HCT116 (cell line): Measurements from ENCODE around the gene BNC2. TPM values are rescaled to one million over a fixed set of nuclear protein-coding genes. Genes with fewer than 3 reads are reported as not detected.

Source experiments
- ATAC-seq: fragments of 200-7000 bp; cut with Tn5 transposase; 2 replicates; pipeline ENCODE4 v1.9.1; 2020; ENCODE audit warnings: mild to moderate bottlenecking, moderate library complexity
- BruUV-seq: library from RNA; stranded (reverse); fragments of 400-500 nt; replicated peaks from 2 replicates; lab custom pipeline; 2021; lab: Mats Ljungman, UMichigan
- CTCF ChIA-PET: fragments of 300-600 bp; sonication (Branson Sonifier 250); formaldehyde crosslinking; loops from one replicate; lab custom pipeline; 2021; ENCODE audit warnings: antibody characterized with exemption; lab: Charles Lee
- POLR2A ChIA-PET: fragments of 300-600, 350-600 bp; sonication (Branson Sonifier 250); formaldehyde crosslinking; loops from one replicate; lab custom pipeline; 2021; ENCODE audit warnings: antibody characterized with exemption; lab: Charles Lee
- RAD21 ChIA-PET, 2 experiments: fragments of 300-600 bp; sonication (Branson Sonifier 250); formaldehyde crosslinking; loops; one replicate each; lab custom pipeline; 2023; ENCODE audit warnings: low total read pairs in 2 of 2; ENCODE audit not compliant: uncharacterized antibody in 2 of 2, unreplicated experiment in 2 of 2, low non-redundant PET in 1 of 2; lab: Charles Lee
- DNase-seq: peaks from one replicate; pipeline ENCODE4 v3.0.0-alpha.2; 2010; ENCODE audit warnings: low read depth, low spot score
- H2AFZ ChIP-seq: fragments of 200-600 bp; shearing (Covaris generic), sonication (generic); 2 replicates; pipeline ENCODE4 v1.6.1; 2017; ENCODE audit warnings: low read depth, mixed run types, mixed read lengths, antibody characterized with exemption, low read length; ENCODE audit not compliant: poor library complexity, severe bottlenecking
- H3K27ac ChIP-seq: 2 replicates; pipeline ENCODE4 v1.5.1; 2012; ENCODE audit warnings: low read depth, low read length
- H3K27me3 ChIP-seq: fragments of 200-600 bp; sonication (generic); 2 replicates; pipeline ENCODE4 v1.6.1; 2016; ENCODE audit warnings: mixed run types, low read length, mixed read lengths; ENCODE audit not compliant: insufficient read depth
- H3K36me3 ChIP-seq, 2 experiments: fragments of 200-500 bp in 1 of 2; fragments of 200-600 bp in 1 of 2; sonication (Bioruptor generic) in 1 of 2; sonication (generic) in 1 of 2; 2 replicates each; pipeline versions ENCODE4 v1.5.1 to v1.6.1; 2014 to 2016; ENCODE audit warnings: low read length in 2 of 2, inconsistent platforms in 1 of 2, mixed read lengths in 1 of 2, mixed run types in 1 of 2; ENCODE audit not compliant: insufficient read depth in 2 of 2, control insufficient read depth in 1 of 2
- H3K4me1 ChIP-seq, 2 experiments: fragments of 200-600 bp in 1 of 2; sonication (generic) in 1 of 2; 2 replicates each; pipeline versions ENCODE4 v1.5.1 to v1.6.1; 2012 to 2017; ENCODE audit warnings: low read length in 2 of 2, inconsistent platforms in 1 of 2, mild to moderate bottlenecking in 1 of 2, mixed read lengths in 1 of 2, mixed run types in 1 of 2, moderate library complexity in 1 of 2; ENCODE audit not compliant: insufficient read depth in 2 of 2, control insufficient read depth in 1 of 2
- H3K4me2 ChIP-seq: fragments of 200-600 bp; sonication (generic); 2 replicates; pipeline ENCODE4 v1.6.1; 2017; ENCODE audit warnings: mixed run types, low read length, mixed read lengths
- H3K4me3 ChIP-seq, 2 experiments: fragments of 200-600 bp in 1 of 2; sonication (generic) in 1 of 2; replicated peaks in 1 of 2; 2 replicates each; pipeline ENCODE4 v1.5.1; 2011 to 2016; ENCODE audit warnings: low read length in 2 of 2, control low read depth in 1 of 2, low read depth in 1 of 2, mild to moderate bottlenecking in 1 of 2, mixed read lengths in 1 of 2, mixed run types in 1 of 2
- H3K79me2 ChIP-seq: fragments of 200-600 bp; sonication (generic); 2 replicates; pipeline ENCODE4 v1.6.1; 2017; ENCODE audit warnings: mild to moderate bottlenecking, mixed run types, low read length, moderate library complexity, mixed read lengths; ENCODE audit not compliant: insufficient read depth
- H3K9ac ChIP-seq: fragments of 200-600 bp; sonication (generic); 2 replicates; pipeline ENCODE4 v1.6.1; 2016; ENCODE audit warnings: low read length, mixed read lengths
- H3K9me2 ChIP-seq: fragments of 200-600 bp; sonication (generic), shearing (Covaris generic); 2 replicates; pipeline ENCODE4 v1.6.1; 2017; ENCODE audit warnings: mixed run types, mild to moderate bottlenecking, moderate library complexity; ENCODE audit not compliant: insufficient read depth
- H3K9me3 ChIP-seq, 2 experiments: fragments of 200-500 bp in 1 of 2; fragments of 200-600 bp in 1 of 2; sonication (Bioruptor generic) in 1 of 2; sonication (generic) in 1 of 2; 2 replicates each; pipeline ENCODE4 v1.6.1; 2014 to 2017; ENCODE audit warnings: low read length in 2 of 2, mixed read lengths in 2 of 2, inconsistent platforms in 1 of 2, low read depth in 1 of 2, mild to moderate bottlenecking in 1 of 2, mixed run types in 1 of 2, moderate library complexity in 1 of 2; ENCODE audit not compliant: control insufficient read depth in 1 of 2, insufficient read depth in 1 of 2
- H4K20me1 ChIP-seq: fragments of 200-600 bp; sonication (generic), shearing (Covaris generic); 2 replicates; pipeline ENCODE4 v1.6.1; 2017; ENCODE audit warnings: mixed run types, mild to moderate bottlenecking, moderate library complexity; ENCODE audit not compliant: insufficient read depth
- ATF3 ChIP-seq: IDR thresholded peaks from 2 replicates; pipeline ENCODE4 v1.6.1; 2012
- CEBPB ChIP-seq: IDR thresholded peaks from 2 replicates; pipeline ENCODE4 v1.6.1; 2012; ENCODE audit warnings: low read depth
- CTCF ChIP-seq, 3 experiments: fragments of 200-600 bp in 1 of 3; sonication (generic) in 1 of 3; IDR thresholded peaks in 2 of 3; conservative IDR thresholded peaks in 1 of 3; 2 replicates each; pipeline ENCODE4 v1.5.1; 2012 to 2017; ENCODE audit warnings: low read depth in 2 of 3, low read length in 2 of 3, antibody characterized with exemption in 1 of 3, borderline replicate concordance in 1 of 3, control low read depth in 1 of 3, mild to moderate bottlenecking in 1 of 3, mixed read lengths in 1 of 3, mixed run types in 1 of 3, moderate library complexity in 1 of 3; ENCODE audit not compliant: insufficient read depth in 1 of 3
- EGR1 ChIP-seq: IDR thresholded peaks from 2 replicates; pipeline ENCODE4 v1.6.1; 2012; ENCODE audit warnings: low read depth
- ELF1 ChIP-seq: IDR thresholded peaks from 2 replicates; pipeline ENCODE4 v1.6.1; 2012; ENCODE audit warnings: low read depth, borderline replicate concordance
- EZH2 ChIP-seq: fragments of 200-600 bp; sonication (generic); IDR thresholded peaks from 2 replicates; pipeline ENCODE4 v1.6.1; 2017; ENCODE audit warnings: antibody characterized with exemption, mixed run types
- MAX ChIP-seq: IDR thresholded peaks from 2 replicates; pipeline ENCODE4 v1.6.1; 2012
- POLR2A ChIP-seq: IDR thresholded peaks from 2 replicates; pipeline ENCODE4 v1.7.0; 2011; ENCODE audit warnings: borderline replicate concordance; ENCODE audit not compliant: insufficient read depth, insufficient read length; ENCODE audit errors: extremely low read depth
- POLR2AphosphoS5 ChIP-seq: IDR thresholded peaks from 2 replicates; pipeline ENCODE4 v1.6.1; 2011; ENCODE audit warnings: mild to moderate bottlenecking, low read depth, low read length, moderate library complexity
- RAD21 ChIP-seq: IDR thresholded peaks from 2 replicates; pipeline ENCODE4 v1.6.1; 2012; ENCODE audit warnings: low read depth, mild to moderate bottlenecking
- REST ChIP-seq: IDR thresholded peaks from 2 replicates; pipeline ENCODE4 v1.6.1; 2012; ENCODE audit warnings: low read depth
- SP1 ChIP-seq: IDR thresholded peaks from 2 replicates; pipeline ENCODE4 v1.6.1; 2012; ENCODE audit warnings: low read depth
- TCF7L2 ChIP-seq: IDR thresholded peaks from 2 replicates; pipeline ENCODE4 v1.7.0; 2011; ENCODE audit warnings: borderline replicate concordance, inconsistent platforms; ENCODE audit not compliant: insufficient read depth, insufficient read length; ENCODE audit errors: extremely low read depth
- YY1 ChIP-seq: IDR thresholded peaks from 2 replicates; pipeline ENCODE4 v1.6.1; 2011; ENCODE audit warnings: low read length, low read depth, moderate library complexity, mild to moderate bottlenecking; ENCODE audit not compliant: insufficient replicate concordance; ENCODE audit errors: extremely low read depth
- ZFX ChIP-seq: fragments of 450-650 bp; IDR thresholded peaks from 2 replicates; pipeline ENCODE4 v1.6.1; 2017
- intact Hi-C: fragments of 100-400 bp; cut with micrococcal nuclease; formaldehyde crosslinking; loops from 2 replicates; pipeline ENCODE4 v1.10.0; 2022
- total RNA-seq: library from RNA; stranded (reverse); gene quantifications from one replicate; pipeline ENCODE4 v1.2.1, GENCODE V29; 2021; ENCODE audit not compliant: unreplicated experiment

BNC2 gene
- total RNA-seq, 1 experiment from 2014 or later = 0.37 TPM

GRCh38 chr9:16801871-16802466, 68.5 kb downstream of the BNC2 start:
- H2AFZ ChIP-seq = no peak overlapping the region
- H3K36me3 ChIP-seq = no peaks in the 10 kb centered on the region
- ChIA-PET CTCF (no interaction called here), RAD21 (no interaction called here), POLR2A (no interaction called here)
- no TSS peak for BruUV-seq
- no peaks in the 10 kb centered on the region; a peak in 1 of 4 replicates for H3K9me3 ChIP-seq
- H3K4me2 ChIP-seq = no peak overlapping the region
- TF ChIP-seq EGR1 (no peak), MAX (no peak), ELF1 (no peak), CTCF (IDR thresholded peaks at IDR 0.05 in 2 of 3, conservative IDR thresholded peaks at IDR 0.05 in 1 of 3; ENCODE audit: borderline replicate concordance in 1 of 3, insufficient read depth in 1 of 3, low read depth in 2 of 3, low read length in 2 of 3) (no peak), YY1 (no peak), CEBPB (no peak), POLR2AphosphoS5 (no peak), ATF3 (no peak), ZFX (no peak), SP1 (no peak), POLR2A (no peak), RAD21 (no peak), REST (no peak), TCF7L2 (no peak), EZH2 (no peak)
- H3K4me1 ChIP-seq = no peaks in the 10 kb centered on the region
- no peak overlapping the region for H3K27ac ChIP-seq
- H3K9me2 ChIP-seq = no peaks in the 10 kb centered on the region
- no peaks in the 10 kb centered on the region; the same call in 1 of the 2 replicates for H3K27me3 ChIP-seq
- intact Hi-C loops = no loop called here
- H4K20me1 ChIP-seq = no peaks in the 10 kb centered on the region
- H3K4me3 ChIP-seq = no peak overlapping the region
- DNase-seq = no peak
- H3K9ac ChIP-seq = no peak overlapping the region
- no peaks in the 10 kb centered on the region for H3K79me2 ChIP-seq
- ATAC-seq = no peak
